B cell (primary cell): Measurements from ENCODE around the gene RNF213. TPM values are rescaled to one million over a fixed set of nuclear protein-coding genes. Genes with fewer than 3 reads are reported as not detected.

ENCODE experiments used
- ATAC-seq: fragments of 200-7000 bp; cut with Tn5 transposase; one replicate; pipeline ENCODE4 v1.10.0; 2021; ENCODE audit warnings: low read depth, mild to moderate bottlenecking, moderate number of reproducible peaks, moderate library complexity
- CTCF ChIA-PET: fragments of 350-600 bp; sonication (Branson Sonifier 250); formaldehyde crosslinking; loops from one replicate; lab custom pipeline; 2021; ENCODE audit warnings: antibody characterized with exemption, inconsistent platforms; lab: Charles Lee
- POLR2A ChIA-PET: fragments of 350-600 bp; sonication (Branson Sonifier 250); formaldehyde crosslinking; loops from one replicate; lab custom pipeline; 2021; ENCODE audit warnings: antibody characterized with exemption; lab: Charles Lee
- DNase-seq: peaks from one replicate; pipeline ENCODE4 v3.0.0; 2013
- H2AFZ ChIP-seq: 2 replicates; pipeline ENCODE4 v1.6.1; 2012; ENCODE audit warnings: mild to moderate bottlenecking, low read depth, low read length; ENCODE audit not compliant: insufficient read depth, poor library complexity, severe bottlenecking
- H3K27ac ChIP-seq, 2 donors: 1 replicate in 1 of 2; 2 replicates in 1 of 2; pipeline ENCODE4 v1.5.1; 2012 to 2013; ENCODE audit warnings: low read length in 2 of 2, mild to moderate bottlenecking in 2 of 2, moderate library complexity in 1 of 2
- H3K27me3 ChIP-seq, 4 experiments: fragments of 200-600 bp in 1 of 4; sonication (generic) in 1 of 4; replicated peaks in 1 of 4; 1 replicate in 2 of 4; 2 replicates in 2 of 4; pipeline versions ENCODE4 v1.6.1 to v1.7.0; 2013 to 2016; ENCODE audit warnings: low read length in 3 of 4, mild to moderate bottlenecking in 2 of 4, mixed read lengths in 1 of 4, moderate library complexity in 1 of 4; ENCODE audit not compliant: insufficient read depth in 4 of 4, control insufficient read depth in 3 of 4; ENCODE audit errors: control extremely low read depth in 1 of 4
- H3K36me3 ChIP-seq, 2 experiments: replicated peaks in 1 of 2; 1 replicate in 1 of 2; 2 replicates in 1 of 2; pipeline versions ENCODE4 v1.6.1 to v1.7.1; 2013; ENCODE audit warnings: low read length in 1 of 2; ENCODE audit not compliant: insufficient read depth in 2 of 2, control insufficient read depth in 1 of 2; ENCODE audit errors: control extremely low read depth in 1 of 2, extremely low read depth in 1 of 2
- H3K4me1 ChIP-seq, 2 donors: fragments of 200-600 bp in 1 of 2; sonication (generic) in 1 of 2; 1 replicate in 1 of 2; 2 replicates in 1 of 2; pipeline versions ENCODE4 v1.5.1 to v1.6.1; 2013 to 2017; ENCODE audit warnings: low read length in 2 of 2; ENCODE audit not compliant: control insufficient read depth in 2 of 2, insufficient read depth in 2 of 2
- H3K4me2 ChIP-seq: replicated peaks from 2 replicates; pipeline ENCODE3; 2012; ENCODE audit warnings: mild to moderate bottlenecking, low read depth, low read length; ENCODE audit not compliant: poor library complexity, severe bottlenecking
- H3K4me3 ChIP-seq, 5 experiments: fragments of 200-600 bp in 1 of 5; sonication (generic) in 1 of 5; 1 replicate in 3 of 5; 2 replicates in 2 of 5; pipeline versions ENCODE4 v1.5.1 to v1.7.0; 2011 to 2016; ENCODE audit warnings: low read length in 4 of 5, mild to moderate bottlenecking in 4 of 5, low read depth in 2 of 5, control low read depth in 1 of 5, moderate library complexity in 1 of 5; ENCODE audit not compliant: insufficient read depth in 1 of 5; ENCODE audit errors: control extremely low read depth in 1 of 5, extremely low read depth in 1 of 5
- H3K79me2 ChIP-seq: fragments of 200-600 bp; sonication (generic); one replicate; pipeline ENCODE4 v1.6.0; 2016; ENCODE audit warnings: low read length; ENCODE audit not compliant: control insufficient read depth, insufficient read depth
- H3K9ac ChIP-seq: fragments of 200-600 bp; sonication (generic); 2 replicates; pipeline ENCODE4 v1.6.1; 2017; ENCODE audit warnings: mild to moderate bottlenecking, low read length, moderate library complexity
- H3K9me3 ChIP-seq, 3 donors: one replicate each; pipeline versions ENCODE4 v1.6.1 to v1.7.1; 2013; ENCODE audit warnings: low read length in 2 of 3; ENCODE audit not compliant: control insufficient read depth in 2 of 3, insufficient read depth in 1 of 3; ENCODE audit errors: control extremely low read depth in 1 of 3
- H4K20me1 ChIP-seq: 2 replicates; pipeline ENCODE4 v1.6.0; 2012; ENCODE audit warnings: mild to moderate bottlenecking, low read length; ENCODE audit not compliant: insufficient read depth, control insufficient read depth, poor library complexity, severe bottlenecking
- H3K27ac Mint-ChIP-seq: one replicate; pipeline ENCODE4 v1.8.0; 2021; ENCODE audit warnings: mixed read lengths
- H3K27me3 Mint-ChIP-seq: one replicate; pipeline ENCODE4 v1.8.0; 2021; ENCODE audit warnings: mixed read lengths
- H3K4me1 Mint-ChIP-seq: one replicate; pipeline ENCODE4 v1.8.0; 2021; ENCODE audit warnings: mixed read lengths
- H3K4me3 Mint-ChIP-seq: one replicate; pipeline ENCODE4 v1.8.0; 2021; ENCODE audit warnings: mixed read lengths
- H3K9me3 Mint-ChIP-seq: one replicate; pipeline ENCODE4 v1.8.0; 2022; ENCODE audit warnings: mixed read lengths; ENCODE audit not compliant: insufficient read depth
- CTCF ChIP-seq: fragments of 200-600 bp; IDR thresholded peaks from one replicate; pipeline ENCODE4 v1.8.0; 2022; ENCODE audit warnings: antibody characterized with exemption, mild to moderate bottlenecking
- EZH2 ChIP-seq: IDR thresholded peaks from 2 replicates; pipeline ENCODE4 v1.6.1; 2012; ENCODE audit warnings: borderline replicate concordance, low read depth, mild to moderate bottlenecking, moderate library complexity, low read length; ENCODE audit not compliant: insufficient read depth, poor library complexity, severe bottlenecking
- WGBS: methylation state at CpG from one replicate; pipeline ENCODE4 v1.1.5; 2013; ENCODE audit warnings: missing lambda C conversion rate; ENCODE audit not compliant: insufficient coverage; 5-methylcytosine and 5-hydroxymethylcytosine counted together
- intact Hi-C: fragments of 100-400 bp; cut with micrococcal nuclease; formaldehyde crosslinking; loops from one replicate; pipeline ENCODE4 v1.10.0; 2022
- polyA plus RNA-seq: library from polyadenylated mRNA; depleted of rRNA; stranded (reverse); fragments of >200 nt; gene quantifications from 2 replicates; pipeline ENCODE4 v1.2.3, GENCODE V29; 2012
- total RNA-seq, 2 donors: library from RNA; stranded (reverse); fragments of 120-200 nt in 1 of 2; gene quantifications; 1 replicate in 1 of 2; 2 replicates in 1 of 2; pipeline versions ENCODE4 v1.2.3 to v1.2.4, GENCODE V29; 2013 to 2022

The RNF213 gene
- total and polyA plus RNA-seq, 2 donors (not counting 1 experiment from before 2014, with no cell fraction given), result 121 to 287 TPM

GRCh38 chr17:80285237-80285920, 24.7 kb downstream of the RNF213 start:
- Mint-ChIP-seq H3K27me3 (no peaks in the 10 kb centered on the region), H3K9me3 (no peaks in the 10 kb centered on the region), H3K27ac (no peak overlapping the region), H3K4me3 (no peak overlapping the region), H3K4me1 (peaks cover 5% of the 10 kb centered on the region)
- no peak overlapping the region for H3K4me3 ChIP-seq
- ChIA-PET CTCF (no interaction called here), POLR2A (no interaction called here)
- peaks cover 0 to 50% of the 10 kb centered on the region in 2 experiments for H3K36me3 ChIP-seq
- no peak overlapping the region for H3K27ac ChIP-seq
- WGBS, result 96% methylated on average over 15 of the region's 19 CpGs
- no peak overlapping the region for H2AFZ ChIP-seq
- peaks cover 51% of the 10 kb centered on the region for H3K79me2 ChIP-seq
- no peaks in the 10 kb centered on the region for H3K4me1 ChIP-seq
- DNase-seq, result no peak
- no peaks in the 10 kb centered on the region for H3K9me3 ChIP-seq
- TF ChIP-seq EZH2 (no peak), CTCF (no peak)
- H3K9ac ChIP-seq, result no peak overlapping the region
- no peak overlapping the region for H3K4me2 ChIP-seq
- intact Hi-C loops, result no loop called here
- no peaks in the 10 kb centered on the region for H3K27me3 ChIP-seq
- ATAC-seq, result no peak
- peaks cover 63% of the 10 kb centered on the region for H4K20me1 ChIP-seq

DNA sequence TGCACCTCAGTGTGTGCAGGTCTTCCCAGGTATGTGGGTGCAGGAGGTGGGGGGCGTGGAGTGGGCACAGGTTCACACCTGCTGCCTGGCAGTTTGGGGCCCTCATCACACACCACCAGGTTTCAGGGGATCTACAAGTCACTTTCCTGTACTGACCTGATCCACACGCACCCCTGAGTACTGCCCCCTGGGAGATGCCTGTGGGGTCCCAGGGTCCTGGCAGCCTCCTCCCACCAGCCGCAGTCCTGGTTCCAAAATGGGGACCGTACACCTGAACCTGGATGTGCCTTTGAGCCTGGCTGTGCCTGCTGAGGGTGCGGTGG, 25.9 kb downstream of the RNF213 start:
- DNase-seq, result no peak
- POLR2A ChIA-PET, result interaction anchor here (0.5 kb wide), 1 partner anchor 151 kb away, joined by 11 read pairs; no protein-coding TSS in a partner anchor
- no peak overlapping the region for H2AFZ ChIP-seq
- no peaks in the 10 kb centered on the region for H3K27me3 Mint-ChIP-seq
- 94% methylated on average over 4 of the region's 5 CpGs for WGBS
- intact Hi-C loops, result no loop called here
- H3K36me3 ChIP-seq, result peaks cover 0 to 54% of the 10 kb centered on the region in 2 experiments
- peaks cover 51% of the 10 kb centered on the region for H4K20me1 ChIP-seq
- H3K4me3 ChIP-seq, result no peak overlapping the region
- CTCF ChIA-PET, result interaction anchor here (1.1 kb wide), 1 partner anchor 91 kb away, joined by 3 read pairs; no protein-coding TSS in a partner anchor
- no peak overlapping the region for H3K9ac ChIP-seq
- H3K9me3 ChIP-seq, result no peaks in the 10 kb centered on the region
- no peaks in the 10 kb centered on the region for H3K4me1 ChIP-seq
- TF ChIP-seq EZH2 (no peak), CTCF (no peak)
- H3K27ac ChIP-seq, result no peak overlapping the region
- peaks cover 5% of the 10 kb centered on the region for H3K4me1 Mint-ChIP-seq
- H3K79me2 ChIP-seq, result peaks cover 39% of the 10 kb centered on the region
- H3K9me3 Mint-ChIP-seq, result no peaks in the 10 kb centered on the region
- no peaks in the 10 kb centered on the region for H3K27me3 ChIP-seq
- no peak overlapping the region for H3K4me2 ChIP-seq
- no peak for ATAC-seq
- no peak overlapping the region for H3K4me3 Mint-ChIP-seq
- no peak overlapping the region for H3K27ac Mint-ChIP-seq
